ENCODE measurements around the gene ARHGEF7.

DNA sequence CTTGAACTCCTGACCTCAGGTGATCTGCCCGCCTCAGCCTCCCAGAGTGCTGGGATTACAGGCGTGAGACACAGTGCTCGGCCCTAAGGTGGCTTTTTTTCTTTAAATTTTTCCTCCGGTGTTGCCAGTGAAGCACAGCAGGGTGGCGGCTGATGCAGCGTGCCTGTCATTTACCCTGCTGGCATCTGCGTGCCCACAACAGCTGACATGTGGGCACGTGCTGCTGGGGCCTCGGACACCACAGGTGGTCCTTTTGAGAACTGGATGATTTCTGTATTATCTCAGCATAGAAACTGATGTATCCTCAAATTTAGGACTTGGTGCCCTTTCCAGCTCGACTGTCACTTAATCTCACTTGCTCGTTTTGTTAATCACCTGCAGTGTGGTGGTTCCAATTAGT lies 174.1 kb downstream of the ARHGEF7 start:
- no peak for TF ChIP-seq YY1 (IDR thresholded peaks at IDR 0.05; ENCODE audit: insufficient read depth, insufficient read length)
- TF ChIP-seq ZNF274 (IDR thresholded peaks at IDR 0.05; ENCODE audit: low read depth, low read length), result no peak
- TF ChIP-seq SUZ12 (IDR thresholded peaks at IDR 0.05; ENCODE audit: extremely low read depth, insufficient read depth, insufficient read length), result no peak
